Hippocampal formation (tissue), 2 donors: ENCODE measurements around the gene ST6GAL2.

Source experiments
- DNase-seq, 2 donors: peaks; one replicate each; lab custom pipeline; 2025; lab: John Stamatoyannopoulos, UW

The ST6GAL2 gene, protein sequence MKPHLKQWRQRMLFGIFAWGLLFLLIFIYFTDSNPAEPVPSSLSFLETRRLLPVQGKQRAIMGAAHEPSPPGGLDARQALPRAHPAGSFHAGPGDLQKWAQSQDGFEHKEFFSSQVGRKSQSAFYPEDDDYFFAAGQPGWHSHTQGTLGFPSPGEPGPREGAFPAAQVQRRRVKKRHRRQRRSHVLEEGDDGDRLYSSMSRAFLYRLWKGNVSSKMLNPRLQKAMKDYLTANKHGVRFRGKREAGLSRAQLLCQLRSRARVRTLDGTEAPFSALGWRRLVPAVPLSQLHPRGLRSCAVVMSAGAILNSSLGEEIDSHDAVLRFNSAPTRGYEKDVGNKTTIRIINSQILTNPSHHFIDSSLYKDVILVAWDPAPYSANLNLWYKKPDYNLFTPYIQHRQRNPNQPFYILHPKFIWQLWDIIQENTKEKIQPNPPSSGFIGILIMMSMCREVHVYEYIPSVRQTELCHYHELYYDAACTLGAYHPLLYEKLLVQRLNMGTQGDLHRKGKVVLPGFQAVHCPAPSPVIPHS

DNA sequence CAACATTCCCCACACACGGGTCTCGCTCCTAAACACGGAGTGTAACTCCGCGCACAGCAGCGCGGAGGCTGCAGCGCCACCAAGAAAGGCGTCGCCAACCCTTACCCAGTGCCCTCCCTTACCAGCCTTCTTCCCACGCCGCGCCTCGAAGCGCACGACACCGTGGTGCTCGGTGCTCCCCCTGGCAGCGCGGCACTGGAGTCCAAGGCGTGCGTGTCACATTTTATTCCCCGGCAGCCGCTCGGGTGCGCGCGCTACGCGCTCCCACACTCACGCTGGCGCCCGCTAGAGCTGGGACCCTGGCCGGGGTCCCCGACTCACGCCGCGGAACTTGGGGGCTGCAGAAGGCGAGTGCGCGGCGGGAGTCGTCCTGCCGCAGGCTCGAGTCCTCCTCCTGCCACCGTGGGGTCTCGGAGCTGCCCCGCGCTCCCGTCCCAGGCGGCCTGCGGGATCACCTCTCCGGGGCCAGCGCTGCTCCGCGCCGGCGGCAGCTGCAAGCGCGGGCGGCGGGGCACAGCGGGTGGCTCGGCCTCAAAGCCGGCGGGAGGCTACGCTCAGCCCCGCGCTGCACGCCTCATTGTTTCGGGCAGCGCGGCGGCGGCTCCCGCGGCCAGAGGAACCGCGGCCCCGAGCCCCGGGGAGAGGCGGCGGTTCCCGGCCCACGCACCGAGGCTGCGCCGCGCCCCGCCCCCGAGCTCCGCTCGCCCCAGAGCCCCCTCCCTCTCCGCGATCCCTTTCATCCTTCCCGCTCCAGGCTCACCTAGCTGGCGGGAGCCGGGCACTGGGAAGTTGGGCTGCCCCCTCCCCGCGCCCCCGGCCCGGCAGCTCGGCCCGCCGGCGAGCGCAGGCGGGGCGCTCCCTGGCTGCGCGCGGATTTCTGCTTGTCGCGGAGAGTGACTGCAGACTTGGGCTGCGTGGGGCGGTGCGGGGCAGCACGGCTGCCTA lies at the start of gene ST6GAL2:
Gene ST6GAL2 (minus strand): TSS at position 197 of the 945 bp plus-strand sequence. CDS start 42,190 bp downstream, outside the sequence.
- DNase-seq = peak; percentile 24 to 32

DNA sequence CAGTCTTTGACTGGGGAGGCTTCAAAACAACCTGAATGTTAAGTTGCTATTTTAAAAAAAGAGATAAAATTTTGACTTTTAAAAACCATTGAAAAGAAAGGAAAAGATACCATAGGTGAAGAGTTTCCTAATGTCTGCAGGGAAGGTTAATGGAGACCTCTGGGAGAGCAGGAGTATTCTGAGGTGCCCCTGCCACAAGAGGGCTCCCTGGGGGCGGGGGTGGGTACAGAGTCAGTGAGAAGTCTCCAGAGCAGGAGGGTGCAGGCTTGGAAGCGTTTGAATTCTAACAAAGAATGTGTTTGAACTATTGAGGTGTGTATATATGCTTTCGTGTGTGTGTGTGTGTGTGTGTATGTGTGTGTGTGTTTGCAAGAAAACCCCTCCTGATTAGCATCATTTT lies 46.7 kb upstream of the ST6GAL2 start:
- DNase-seq = no peak

DNA sequence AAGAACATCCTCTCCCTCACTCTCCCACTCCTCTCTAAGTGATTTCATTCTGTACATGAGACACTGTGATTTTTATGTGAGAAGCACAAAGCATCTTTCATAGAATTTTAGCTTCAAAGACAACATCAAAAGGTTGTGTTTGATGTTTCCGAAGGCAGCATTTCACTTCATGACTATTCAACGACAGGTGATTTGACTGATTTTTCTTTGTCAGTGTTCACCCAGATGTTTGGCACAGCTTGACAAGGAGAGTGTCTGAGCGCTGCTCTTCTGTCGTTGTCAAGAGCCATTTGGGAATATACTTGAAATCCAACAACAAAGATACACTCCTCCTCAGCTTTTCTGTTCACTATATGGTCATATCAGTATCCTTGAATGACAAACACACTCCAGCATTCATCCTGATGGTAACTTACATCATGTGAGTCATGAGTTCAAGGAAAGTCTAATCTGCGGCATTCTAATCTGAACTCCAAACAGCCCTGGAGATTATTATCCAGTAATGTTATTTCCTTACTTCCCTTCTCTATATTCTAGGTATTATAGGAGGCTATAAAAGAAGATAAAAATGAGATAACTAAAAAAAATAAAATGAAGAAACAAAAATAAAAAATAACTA lies 45.9 kb upstream of the ST6GAL2 start:
- no peak for DNase-seq

DNA sequence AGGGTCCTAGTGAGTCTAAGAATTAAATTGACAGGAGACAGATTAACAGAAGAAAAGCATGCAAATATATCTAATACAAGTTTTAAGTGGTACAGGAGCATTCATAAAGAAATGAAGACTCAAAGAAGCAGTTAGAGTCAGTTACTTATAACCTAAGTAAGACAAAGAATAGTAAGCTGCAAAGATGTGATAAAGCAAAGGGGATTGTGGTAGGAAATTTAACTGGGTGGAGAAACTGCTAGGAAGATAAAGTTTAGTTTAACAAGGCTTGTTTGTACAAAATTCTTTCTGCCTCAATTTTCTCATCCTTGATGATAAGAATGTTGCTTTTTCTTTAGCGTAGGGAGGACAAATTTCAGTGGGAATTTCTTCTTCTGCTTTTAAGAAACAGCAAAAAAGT lies 35.5 kb upstream of the ST6GAL2 start:
- no peak for DNase-seq

DNA sequence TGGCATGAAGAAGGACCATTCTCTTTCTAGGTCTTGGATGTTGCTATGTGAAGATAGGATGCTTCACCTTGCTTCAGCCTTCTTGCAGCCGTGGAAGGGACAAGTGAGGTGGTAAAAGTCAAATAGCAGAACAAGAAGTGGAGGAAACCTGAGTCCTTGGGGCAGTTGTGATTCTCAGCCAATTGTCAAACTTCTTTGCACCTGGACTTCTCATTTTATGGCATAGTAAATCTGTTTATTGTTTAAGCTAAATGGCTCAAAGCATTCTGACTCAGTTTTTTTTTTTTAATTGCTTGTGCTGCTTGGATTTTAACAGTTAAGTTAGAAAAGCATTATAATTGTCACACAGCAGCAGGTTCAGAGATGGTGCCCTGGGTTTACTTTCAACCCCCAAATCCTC lies 33.0 kb upstream of the ST6GAL2 start:
- DNase-seq = no peak

DNA sequence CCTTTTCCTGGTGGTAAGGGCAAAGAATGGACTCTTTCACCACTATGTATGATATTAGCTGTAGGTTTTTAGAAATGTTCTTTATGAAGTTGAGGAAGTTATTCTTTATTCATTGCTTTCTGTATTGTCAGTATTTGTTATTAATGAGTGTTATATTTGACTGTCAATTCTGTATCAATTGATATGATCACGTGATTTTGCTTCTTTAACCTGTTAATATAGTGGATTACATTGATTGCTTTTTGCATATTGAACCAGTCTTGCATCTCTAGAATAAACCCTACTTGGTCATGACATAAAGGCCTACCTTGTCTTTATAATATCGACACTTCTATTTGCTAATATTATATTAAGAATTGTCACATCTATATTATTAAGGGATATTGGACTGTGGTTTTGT lies 18.3 kb upstream of the ST6GAL2 start:
- DNase-seq = no peak

DNA sequence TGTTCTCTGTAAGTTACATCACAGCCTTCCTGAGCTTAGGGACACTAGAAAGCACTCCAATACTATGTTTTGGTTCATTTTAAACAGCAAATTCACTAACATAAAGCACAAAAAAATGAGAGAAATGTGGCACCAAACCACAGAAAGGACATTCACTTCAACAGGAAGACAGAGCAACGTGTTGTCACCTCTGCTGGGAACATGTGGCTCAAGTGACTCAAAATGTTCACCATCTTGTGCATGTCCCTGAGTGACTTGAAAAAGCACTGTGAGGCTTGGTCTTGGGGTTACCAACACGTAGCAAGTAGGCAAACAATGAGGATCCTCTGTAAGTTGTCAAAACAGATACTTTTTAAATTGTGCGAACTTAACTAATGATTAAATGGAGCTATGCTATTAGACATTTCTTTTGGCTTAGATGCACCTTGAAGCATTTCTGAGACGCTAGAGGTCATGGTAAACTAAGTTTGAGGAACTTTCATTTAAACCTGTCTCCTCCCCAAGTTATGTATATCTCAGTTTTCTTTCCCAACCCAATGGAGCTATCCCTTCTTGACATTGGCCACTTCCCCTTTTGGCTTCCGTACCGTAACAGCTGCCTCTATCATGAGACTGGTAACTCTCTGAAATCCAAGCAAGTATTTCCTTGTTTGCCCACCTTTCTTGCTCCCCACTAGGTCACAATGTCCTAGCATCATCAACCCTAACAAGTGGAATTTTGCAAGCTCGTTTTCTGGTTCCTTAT lies 14.0 kb upstream of the ST6GAL2 start:
- no peak for DNase-seq

DNA sequence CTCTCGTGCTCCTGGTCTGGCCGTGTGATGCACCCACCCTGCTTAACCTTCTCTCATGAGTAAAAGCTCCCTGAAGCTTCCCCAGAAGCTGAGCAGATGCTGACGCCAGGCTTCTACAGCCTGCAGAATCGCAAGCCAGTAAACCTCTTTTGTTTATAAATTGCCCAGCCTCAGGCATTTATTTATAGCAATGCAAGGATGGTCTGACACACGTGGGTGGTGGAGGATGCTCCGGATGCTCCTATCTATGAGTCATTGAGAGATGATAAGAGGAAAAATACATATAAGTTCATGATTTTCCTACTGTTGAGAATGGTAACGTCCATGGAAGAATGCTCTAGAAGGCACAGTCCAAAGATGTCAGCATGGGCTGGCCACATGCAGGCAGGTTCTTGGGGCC lies 8.6 kb upstream of the ST6GAL2 start:
- DNase-seq = no peak

DNA sequence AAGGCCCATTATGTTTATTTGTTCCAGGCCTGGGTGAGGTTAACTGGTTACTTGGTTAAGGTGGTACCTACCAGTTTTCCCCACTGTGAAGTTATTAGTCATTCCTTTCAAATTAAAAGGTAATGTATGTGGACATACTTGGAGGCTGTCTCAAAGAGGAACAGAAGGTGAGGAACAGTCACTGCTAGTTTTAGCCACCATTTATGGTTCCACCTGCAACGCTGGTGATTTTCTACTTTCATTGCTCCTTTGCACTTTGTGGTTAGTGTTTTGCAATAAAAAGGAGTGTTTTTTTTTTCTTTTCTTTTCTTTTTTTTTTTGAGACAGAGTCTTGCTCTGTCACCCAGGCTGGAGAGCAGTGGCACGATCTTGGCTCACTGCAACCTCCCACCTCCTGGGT lies 6.1 kb upstream of the ST6GAL2 start:
- no peak for DNase-seq

DNA sequence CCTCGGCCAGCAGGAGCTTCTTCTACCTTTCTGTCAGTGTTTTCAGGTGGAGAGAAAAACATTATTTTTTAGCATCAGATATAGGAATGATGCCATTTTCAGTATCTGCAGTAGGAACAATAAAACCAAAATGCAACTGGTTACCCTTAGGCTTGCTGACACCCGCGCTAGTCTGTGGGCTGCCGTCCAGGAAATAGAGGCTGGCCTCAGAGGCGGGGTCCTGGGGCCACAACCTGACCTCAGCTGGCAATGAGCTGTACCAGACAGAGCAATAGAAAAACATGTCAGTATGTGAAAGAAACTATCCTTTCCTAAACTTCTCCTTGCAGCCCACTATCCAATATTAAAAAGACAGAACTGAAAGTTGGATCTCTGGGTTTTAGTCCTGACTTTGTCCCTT lies 4.6 kb upstream of the ST6GAL2 start:
- DNase-seq = no peak

DNA sequence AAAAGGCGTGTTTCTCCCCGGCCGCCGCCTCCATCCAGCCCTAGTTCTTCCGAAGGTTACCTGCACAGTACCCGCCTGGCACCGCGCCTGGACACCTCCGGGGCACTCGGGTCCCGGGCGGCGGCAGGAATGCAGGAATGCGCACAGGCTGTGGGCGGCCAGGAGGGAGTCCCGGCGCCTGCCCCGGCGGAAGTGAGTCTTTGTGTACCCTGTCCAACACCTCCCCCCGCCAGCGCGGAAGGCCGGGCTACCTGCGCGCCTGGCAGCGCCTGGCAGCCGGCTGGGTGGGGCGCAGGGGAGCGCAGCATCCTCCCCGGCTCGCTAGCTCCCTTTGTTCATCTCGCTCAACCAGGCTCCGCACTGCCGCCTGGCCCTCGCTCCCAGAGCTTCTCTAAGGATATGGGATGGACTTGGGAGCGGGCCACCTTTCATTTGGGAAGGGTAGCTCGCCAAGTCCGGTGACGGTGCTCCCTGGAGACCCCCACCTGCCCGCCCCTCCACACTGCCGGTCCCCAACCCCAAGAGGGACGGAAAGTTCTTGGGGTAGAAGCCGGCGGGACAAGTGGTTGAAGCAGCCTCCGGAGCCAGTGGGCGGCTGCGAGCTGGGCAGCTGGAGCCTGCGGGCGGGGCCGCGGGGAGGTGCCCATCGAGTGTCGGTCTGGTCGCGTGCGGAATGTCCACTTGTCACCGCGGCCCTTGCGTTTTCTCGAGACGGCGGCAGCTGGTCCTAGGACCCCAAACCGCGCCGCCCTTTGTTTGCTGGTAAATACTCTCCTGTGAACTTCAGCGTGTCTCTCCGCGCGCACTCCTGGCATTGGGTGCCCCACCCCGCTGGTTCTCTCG lies 1.2 kb upstream of the ST6GAL2 start:
- DNase-seq = peak; percentile 27 to 39

DNA sequence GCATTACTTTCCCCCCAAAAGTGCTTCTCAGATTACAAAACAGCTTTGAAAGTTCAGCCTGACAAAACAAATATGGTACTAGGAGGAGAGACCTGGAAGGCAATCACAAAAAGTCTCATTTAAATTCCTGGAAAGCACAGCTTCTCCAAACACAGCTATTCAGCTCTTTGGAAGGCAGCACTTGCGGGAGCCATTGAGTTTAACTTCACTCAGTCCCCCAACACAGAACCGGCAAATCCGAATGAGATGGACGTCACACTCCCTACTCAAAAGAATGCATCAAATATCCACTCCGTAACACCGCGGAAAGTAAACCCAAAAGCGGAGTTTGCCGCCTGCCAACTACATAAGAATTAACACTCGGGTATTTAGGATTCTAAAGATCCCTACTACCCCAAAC lies 638 bp downstream of the ST6GAL2 start:
- peak in 1 of 2 donors; percentile 48 for DNase-seq

DNA sequence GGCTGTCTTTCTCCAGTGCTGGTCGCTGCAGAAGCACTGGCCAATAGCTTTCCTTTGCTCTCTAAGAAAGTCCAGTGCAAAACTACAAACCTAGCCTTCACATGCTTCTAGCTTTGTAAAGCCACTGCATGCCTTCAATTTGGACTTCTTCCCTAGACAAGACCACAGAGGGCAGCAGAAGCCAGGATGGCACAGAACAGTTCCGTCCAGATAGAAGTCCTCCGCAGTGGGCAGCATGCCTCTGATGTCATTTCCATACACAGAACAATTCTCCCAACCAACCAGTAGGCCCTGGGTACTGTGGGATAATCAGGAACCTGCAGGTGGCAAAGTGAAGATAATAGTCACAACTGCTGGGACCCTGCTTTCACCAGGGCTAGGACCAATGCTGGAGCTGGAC lies 3.3 kb downstream of the ST6GAL2 start:
- DNase-seq = no peak

DNA sequence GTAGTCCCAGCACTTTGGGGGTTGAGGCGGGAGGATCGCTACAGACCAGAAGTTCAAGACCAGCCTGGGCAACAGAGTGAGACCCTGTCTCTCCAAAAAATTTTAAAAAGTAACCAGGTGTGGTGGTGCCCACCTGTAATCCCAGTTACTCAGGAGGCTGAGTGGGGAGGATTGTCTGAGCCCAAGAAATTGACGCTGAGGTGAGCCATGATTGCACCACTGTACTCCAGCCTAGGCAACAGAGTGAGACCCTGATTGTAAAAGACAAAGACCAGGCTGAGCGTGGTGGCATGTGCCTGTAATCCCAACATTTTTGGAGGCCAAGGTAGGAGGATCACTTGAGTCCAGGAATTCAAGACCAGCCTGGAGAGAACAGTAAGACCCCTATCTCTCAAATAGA lies 7.8 kb downstream of the ST6GAL2 start:
- no peak for DNase-seq

DNA sequence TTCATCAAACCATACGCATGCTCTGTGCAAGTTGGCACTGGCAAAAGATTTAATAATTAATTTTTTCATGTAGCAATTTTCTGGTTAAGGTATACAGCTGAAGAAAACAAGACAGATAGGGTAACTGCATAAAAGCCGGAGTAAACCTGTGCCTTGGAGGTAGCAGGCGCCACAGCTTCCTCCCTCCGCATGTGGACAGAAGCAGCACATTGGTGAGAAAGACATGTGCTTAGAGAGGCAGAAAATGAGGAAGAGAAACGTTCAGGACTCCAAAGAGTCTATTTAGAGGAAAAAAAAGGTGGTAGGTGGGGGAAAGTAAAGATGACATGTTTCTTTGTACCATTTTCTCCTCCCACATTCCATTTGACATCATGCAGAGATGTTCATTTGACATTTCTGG lies 9.3 kb downstream of the ST6GAL2 start:
- DNase-seq = no peak

DNA sequence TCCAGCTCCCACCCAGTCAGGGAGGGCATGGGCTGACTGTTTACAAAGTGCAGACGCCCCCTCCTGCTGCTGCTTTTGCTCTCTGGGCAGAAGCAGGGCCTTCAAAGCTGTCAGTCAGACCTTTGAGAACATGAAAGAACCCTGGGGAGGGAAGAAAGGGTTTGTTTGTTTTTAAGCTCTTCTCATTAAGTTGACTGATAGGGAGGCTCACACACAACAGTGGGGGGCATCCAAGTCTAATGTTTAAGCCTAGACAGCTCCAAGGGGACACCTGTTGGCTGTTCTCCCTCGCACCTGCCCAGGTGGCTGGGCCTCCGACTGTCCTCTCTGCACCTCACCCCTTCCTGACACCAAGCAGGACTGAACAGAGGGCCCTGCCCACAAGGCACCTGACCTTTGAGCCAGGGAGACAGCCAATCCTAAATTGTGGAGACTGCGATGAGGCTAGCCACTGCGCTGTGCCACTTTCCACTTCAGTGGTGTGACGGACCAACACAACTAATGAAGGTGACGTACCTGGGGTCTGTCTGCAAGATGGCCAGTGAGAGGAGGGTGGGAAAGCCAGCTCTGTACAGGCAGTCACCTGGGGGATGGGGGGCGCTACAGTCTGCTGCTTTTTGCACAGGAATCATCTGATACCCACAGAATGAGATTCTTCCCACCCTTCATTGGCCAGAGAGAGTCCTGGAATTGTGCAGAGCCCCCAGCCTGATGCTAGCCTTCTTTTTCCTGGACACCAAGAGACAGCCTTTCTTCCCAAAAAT lies 16.3 kb downstream of the ST6GAL2 start:
- no peak for DNase-seq

DNA sequence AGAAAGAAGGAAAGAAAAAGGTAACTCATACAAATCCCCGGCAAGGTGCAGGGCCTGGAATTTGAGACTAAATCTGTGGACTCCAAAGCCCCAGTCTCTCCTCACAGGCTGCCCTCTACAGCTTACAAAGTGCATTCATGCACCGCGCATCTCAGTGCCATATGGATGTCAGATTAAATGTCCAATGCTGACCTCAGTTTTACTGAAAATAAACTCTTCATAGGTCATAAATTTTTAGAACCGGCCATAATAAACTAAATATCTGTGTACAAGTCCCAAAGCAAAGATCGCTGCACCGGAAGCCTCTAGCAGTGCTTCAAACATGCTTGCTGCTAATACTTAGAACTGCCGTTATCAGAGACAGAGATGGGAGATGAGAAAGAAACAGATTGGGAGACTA lies 17.7 kb downstream of the ST6GAL2 start:
- no peak for DNase-seq

DNA sequence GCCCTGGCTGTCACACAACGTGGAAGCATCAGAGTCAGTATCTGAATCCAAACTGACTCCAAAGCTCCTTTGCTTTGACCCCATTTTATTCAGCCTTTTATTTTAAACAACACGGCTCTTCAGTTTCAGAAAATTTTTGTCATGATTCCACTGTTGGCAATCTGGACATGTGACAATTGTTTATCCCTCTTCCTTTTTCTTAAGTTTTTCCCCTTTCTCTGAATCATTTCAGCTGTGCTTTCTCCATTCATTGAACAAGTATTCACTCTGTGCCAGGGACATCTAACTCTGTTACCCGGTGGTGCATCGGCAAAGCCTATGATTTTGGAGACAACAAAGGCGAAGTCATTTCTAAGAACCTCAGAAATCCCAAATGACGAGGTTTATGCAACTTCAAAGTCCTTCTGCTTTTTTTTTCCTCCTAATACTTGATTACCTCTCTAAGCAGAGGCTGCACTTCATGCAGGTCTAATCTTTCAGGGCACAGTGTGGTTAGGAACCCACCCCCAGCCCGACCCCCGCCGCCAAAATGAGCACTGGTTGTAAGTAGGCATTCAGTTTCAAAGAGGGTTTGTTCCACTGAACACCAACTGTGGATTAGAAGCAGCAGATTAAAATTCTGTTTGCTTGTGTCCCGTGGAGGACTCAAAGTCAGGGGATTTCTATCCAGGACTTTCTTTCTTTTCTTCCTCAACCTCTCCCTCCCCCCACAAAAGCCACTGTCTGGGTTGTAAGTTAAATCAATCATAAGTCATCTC lies 18.6 kb downstream of the ST6GAL2 start:
- DNase-seq = peak in 1 of 2 donors; percentile 60

DNA sequence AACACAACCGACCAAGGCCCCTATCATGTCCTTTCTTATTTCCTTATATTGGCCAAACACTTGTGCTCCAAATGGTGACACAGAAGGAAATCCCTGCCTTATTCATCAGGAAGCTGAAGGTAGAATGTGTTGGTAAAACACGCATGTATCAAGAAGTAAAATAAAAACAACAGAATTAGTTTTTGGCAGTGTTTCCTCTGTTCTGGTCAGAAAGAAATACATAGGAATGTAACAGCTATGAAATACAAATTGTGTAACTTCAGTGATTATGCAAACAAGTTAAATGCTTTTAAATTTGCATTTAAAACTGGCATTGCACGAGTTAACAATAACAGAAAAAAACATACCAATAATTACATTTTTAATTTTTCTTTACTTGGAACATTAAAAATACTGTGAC lies 19.3 kb downstream of the ST6GAL2 start:
- DNase-seq = no peak
